Fibroblast of mammary gland (primary cell): Measurements from ENCODE around the gene CFAP97.
"Not testable (repeated sequence)": the region's sequence is repeated elsewhere in the genome, so short reads cannot be mapped to it uniquely, and the experiment has no call there.

Experiments used
- DNase-seq: peaks from one replicate; pipeline ENCODE4 v3.0.0-alpha.2; 2010; ENCODE audit warnings: low read depth
- H3K4me3 ChIP-seq: 2 replicates; pipeline ENCODE4 v1.5.1; 2011; ENCODE audit warnings: low read depth, mild to moderate bottlenecking, low read length, moderate library complexity; ENCODE audit not compliant: control insufficient read depth
- TF ChIP-seq, protein P1 (sequence below): conservative IDR thresholded peaks from 2 replicates; pipeline ENCODE4 v1.5.1; 2011; ENCODE audit warnings: low read depth, low read length, inconsistent platforms; ENCODE audit not compliant: control insufficient read depth, insufficient read depth

CFAP97 gene

DNA sequence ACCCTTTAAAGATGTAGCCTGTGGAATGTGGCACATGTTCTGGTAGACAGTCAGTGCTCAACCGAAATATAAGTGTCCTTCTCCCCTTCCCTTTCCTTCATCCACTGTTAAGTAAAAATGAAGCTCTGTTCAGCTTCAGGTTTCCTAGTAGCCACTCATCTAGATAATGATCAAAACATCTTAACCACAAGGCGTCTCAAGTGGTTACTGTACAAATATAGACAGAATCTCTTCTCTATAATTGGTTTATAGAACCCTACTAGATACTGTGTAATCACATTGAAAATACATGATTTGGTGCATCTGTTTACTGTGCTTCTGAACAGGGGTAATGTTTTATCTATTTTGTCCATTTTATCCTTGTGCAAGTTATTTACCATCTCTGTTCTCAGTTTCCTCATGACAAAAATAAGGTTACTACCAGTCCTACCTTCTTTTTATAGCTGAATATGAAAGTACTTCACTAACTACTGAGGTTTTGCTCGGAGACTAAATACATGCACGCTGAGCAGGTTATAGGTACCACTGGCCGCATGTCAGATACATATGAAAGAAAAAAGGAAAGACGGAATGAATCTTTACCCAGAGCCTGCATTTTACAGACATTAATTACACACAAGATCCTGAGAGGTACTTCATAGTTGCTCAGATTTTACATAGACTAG lies 81.0 kb downstream of the CFAP97 start:
- no peak for DNase-seq
- no peak overlapping the region for H3K4me3 ChIP-seq
- TF ChIP-seq, protein P1, sequence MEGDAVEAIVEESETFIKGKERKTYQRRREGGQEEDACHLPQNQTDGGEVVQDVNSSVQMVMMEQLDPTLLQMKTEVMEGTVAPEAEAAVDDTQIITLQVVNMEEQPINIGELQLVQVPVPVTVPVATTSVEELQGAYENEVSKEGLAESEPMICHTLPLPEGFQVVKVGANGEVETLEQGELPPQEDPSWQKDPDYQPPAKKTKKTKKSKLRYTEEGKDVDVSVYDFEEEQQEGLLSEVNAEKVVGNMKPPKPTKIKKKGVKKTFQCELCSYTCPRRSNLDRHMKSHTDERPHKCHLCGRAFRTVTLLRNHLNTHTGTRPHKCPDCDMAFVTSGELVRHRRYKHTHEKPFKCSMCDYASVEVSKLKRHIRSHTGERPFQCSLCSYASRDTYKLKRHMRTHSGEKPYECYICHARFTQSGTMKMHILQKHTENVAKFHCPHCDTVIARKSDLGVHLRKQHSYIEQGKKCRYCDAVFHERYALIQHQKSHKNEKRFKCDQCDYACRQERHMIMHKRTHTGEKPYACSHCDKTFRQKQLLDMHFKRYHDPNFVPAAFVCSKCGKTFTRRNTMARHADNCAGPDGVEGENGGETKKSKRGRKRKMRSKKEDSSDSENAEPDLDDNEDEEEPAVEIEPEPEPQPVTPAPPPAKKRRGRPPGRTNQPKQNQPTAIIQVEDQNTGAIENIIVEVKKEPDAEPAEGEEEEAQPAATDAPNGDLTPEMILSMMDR = no peak

DNA sequence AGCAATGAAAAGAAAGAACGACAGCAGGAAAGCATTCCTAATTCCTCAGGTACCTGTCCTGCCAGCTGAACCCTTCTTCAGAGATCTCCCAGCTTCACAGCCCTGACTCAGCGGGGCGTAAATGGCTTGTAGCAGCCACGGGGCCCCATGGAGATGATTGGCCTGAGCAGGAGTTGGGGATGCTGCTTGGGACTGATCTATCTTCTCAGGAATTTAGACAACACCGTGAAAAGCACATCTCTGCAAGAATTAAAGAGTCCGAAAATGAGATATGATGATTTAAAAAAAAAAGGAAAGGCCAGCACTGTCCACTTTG lies 83.2 kb downstream of the CFAP97 start:
- DNase-seq = no peak
- no peak overlapping the region for H3K4me3 ChIP-seq
- TF ChIP-seq, protein P1 = no peak

DNA sequence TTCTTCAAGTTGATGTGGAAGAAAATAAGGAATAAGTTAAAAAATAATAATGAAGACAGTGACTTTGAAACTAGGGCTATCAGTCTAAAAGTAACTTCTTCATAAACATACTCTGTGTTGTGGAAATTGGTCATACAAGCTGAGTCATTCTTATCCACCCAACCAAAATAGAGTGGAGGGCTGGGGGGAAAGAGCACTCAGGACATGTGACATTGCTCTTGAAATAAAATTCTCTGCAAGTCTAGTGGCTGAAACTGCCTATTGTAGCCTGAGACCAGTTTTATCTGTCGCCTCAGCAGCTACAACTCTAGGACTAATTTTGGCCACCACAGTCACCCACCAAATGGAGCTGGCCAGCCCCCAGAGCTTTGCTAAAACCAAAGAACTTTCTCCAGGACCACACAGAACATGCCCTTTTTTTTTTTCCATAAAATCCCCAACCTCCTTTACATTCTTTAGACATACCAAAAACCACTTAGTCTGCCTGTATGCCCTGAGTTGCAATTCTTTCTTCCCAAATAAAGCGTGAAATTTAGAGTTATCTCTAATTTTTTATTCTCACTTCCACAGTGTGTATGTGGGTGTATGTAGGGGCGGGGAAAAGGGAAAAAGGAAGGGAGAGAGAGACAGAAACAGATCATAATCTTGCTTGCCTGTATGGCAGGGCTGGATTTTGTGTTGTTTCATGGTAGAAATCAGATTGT lies 83.7 kb downstream of the CFAP97 start:
- DNase-seq = no peak
- TF ChIP-seq, protein P1 = no peak
- H3K4me3 ChIP-seq = no peak overlapping the region

DNA sequence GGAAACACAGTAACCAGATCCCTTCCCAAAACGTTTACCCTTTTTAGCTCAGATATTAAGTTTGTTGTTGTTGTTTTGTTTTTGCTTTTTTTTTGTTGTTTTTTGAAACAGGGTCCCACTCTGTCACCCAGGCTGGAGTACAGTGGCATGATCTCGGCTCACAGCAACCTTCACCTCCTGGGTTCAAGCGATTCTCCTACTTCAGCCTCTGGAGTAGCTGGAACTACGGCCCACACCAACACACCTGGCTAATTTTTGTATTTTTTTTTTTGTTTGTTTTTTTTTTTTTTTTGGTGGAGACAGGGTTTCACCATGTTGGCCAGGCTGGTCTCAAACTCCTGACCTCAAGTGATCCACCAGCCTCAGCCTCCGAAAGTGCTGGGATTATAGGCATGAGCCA lies 84.3 kb downstream of the CFAP97 start:
- H3K4me3 ChIP-seq, DNase-seq: not testable (repeated sequence)

DNA sequence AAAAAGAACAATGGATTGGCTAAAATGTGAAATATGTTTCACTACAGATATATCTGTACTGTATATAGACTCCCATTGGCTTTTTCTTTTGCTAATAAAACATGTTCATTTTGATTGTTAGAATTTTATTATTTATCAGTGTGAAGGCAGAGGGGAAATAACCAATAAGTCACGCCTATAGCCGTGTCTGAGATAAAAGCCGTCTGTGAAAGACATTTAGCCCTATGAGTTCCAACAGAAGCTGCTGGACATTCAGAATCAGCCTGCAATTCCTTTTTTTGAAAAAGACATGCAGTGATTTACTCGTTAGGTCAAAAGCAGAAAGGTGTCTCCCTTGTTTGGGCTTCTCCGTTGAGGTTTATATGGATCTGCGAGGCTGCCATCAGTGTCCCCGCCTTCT lies 84.9 kb downstream of the CFAP97 start:
- TF ChIP-seq, protein P1 = no peak
- DNase-seq = no peak
- H3K4me3 ChIP-seq = no peak overlapping the region

DNA sequence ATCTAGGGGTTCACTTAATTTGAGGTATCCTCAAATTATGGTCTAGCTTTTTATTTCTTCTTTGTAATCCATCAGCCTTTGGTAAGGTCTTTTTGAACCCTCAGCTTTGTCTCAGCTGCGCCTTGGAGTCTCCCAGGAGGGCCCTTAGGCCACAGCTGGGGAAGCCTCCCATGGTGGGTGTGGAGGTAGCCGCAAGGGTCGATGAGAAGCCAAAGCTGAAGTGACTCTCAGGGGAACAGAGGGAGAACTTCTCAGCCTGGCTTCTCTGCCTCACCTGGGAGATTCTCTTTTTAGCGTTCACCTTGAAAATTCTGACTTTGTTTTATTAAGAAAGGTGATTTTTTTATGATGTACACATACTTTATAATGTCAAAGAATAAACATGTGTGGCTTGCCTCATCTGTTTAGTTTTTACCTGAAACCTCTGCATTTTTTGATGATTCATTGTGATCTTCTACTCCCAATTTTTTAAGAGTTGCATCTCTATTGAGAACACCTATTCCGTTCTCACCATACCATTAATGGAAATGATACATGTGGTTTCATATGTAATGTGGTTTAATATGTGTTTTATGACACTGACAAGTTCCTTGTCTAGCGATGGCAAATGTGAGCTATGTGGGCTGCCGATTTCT lies 86.4 kb downstream of the CFAP97 start:
- DNase-seq = no peak
- H3K4me3 ChIP-seq = no peak overlapping the region
- TF ChIP-seq, protein P1 = no peak

DNA sequence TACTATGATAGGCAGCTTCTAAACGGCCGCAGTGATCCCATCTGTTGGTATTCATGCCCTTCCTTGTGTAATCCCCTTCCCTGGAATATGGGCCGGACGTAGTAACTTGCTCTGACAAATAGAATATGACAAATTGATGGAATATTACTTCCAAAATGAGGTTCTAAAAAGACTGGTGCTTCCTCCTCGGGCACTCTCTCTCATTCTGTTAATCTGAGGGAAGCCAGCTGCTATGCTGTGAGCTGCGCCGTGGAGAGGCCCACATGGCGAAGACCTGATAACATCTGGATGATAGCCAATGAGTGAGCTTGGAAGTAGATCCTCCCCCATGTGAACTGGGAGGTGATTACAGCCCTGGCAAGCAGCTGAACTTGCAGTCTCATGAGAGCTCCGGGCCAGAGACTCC lies 88.0 kb downstream of the CFAP97 start:
- TF ChIP-seq, protein P1 = no peak
- no peak overlapping the region for H3K4me3 ChIP-seq
- peak; percentile 81 for DNase-seq
